Mesendoderm (in vitro differentiated cells): ENCODE results near the gene SLC25A10.

ENCODE experiments used
- DNase-seq: peaks from one replicate; pipeline ENCODE4 v3.0.0; 2013
- H2AK5ac ChIP-seq: 2 replicates; pipeline ENCODE4 v1.6.1; 2013; ENCODE audit warnings: low read length, inconsistent platforms
- H2BK120ac ChIP-seq: 2 replicates; pipeline ENCODE4 v1.6.1; 2013; ENCODE audit warnings: low read depth, mild to moderate bottlenecking, low read length, moderate library complexity, mixed read lengths
- H2BK15ac ChIP-seq: replicated peaks from 2 replicates; pipeline ENCODE4 v1.6.1; 2013; ENCODE audit warnings: low read depth, mild to moderate bottlenecking, moderate library complexity
- H2BK5ac ChIP-seq: 2 replicates; pipeline ENCODE4 v1.6.1; 2013; ENCODE audit warnings: low read length, inconsistent platforms
- H3K18ac ChIP-seq: 2 replicates; pipeline ENCODE4 v1.6.1; 2013; ENCODE audit warnings: mild to moderate bottlenecking, low read length, mixed read lengths
- H3K23ac ChIP-seq: one replicate; pipeline ENCODE4 v1.6.1; 2013; ENCODE audit warnings: low read length
- H3K27ac ChIP-seq: 2 replicates; pipeline ENCODE4 v1.5.1; 2013; ENCODE audit warnings: low read depth, mild to moderate bottlenecking, inconsistent platforms, low read length, moderate library complexity
- H3K27me3 ChIP-seq: 2 replicates; pipeline ENCODE4 v1.6.1; 2013; ENCODE audit warnings: low read length, control low read depth, mild to moderate bottlenecking, inconsistent platforms; ENCODE audit not compliant: insufficient read depth, poor library complexity
- H3K36me3 ChIP-seq: 2 replicates; pipeline ENCODE4 v1.6.1; 2013; ENCODE audit warnings: low read length, inconsistent platforms; ENCODE audit not compliant: control insufficient read depth, insufficient read depth
- H3K4ac ChIP-seq: one replicate; pipeline ENCODE4 v1.6.1; 2013; ENCODE audit warnings: low read depth, mild to moderate bottlenecking, low read length, moderate library complexity
- H3K4me1 ChIP-seq: 2 replicates; pipeline ENCODE4 v1.6.1; 2013; ENCODE audit warnings: low read depth, low read length, inconsistent platforms; ENCODE audit not compliant: control insufficient read depth
- H3K4me2 ChIP-seq: 2 replicates; pipeline ENCODE4 v1.6.1; 2013; ENCODE audit warnings: low read length
- H3K4me3 ChIP-seq: 2 replicates; pipeline ENCODE4 v1.5.1; 2013; ENCODE audit warnings: mild to moderate bottlenecking, low read length
- H3K56ac ChIP-seq: one replicate; pipeline ENCODE4 v1.6.1; 2013; ENCODE audit warnings: low read length
- H3K79me1 ChIP-seq: 2 replicates; pipeline ENCODE4 v1.6.1; 2013; ENCODE audit warnings: low read length, inconsistent platforms
- H3K79me2 ChIP-seq: 2 replicates; pipeline ENCODE4 v1.6.1; 2013; ENCODE audit warnings: mild to moderate bottlenecking, low read length; ENCODE audit not compliant: control insufficient read depth, insufficient read depth
- H3K9ac ChIP-seq: 2 replicates; pipeline ENCODE4 v1.6.1; 2013; ENCODE audit warnings: low read length, inconsistent platforms
- H4K5ac ChIP-seq: one replicate; pipeline ENCODE4 v1.6.1; 2013; ENCODE audit warnings: low read length
- H4K8ac ChIP-seq: one replicate; pipeline ENCODE4 v1.6.1; 2013; ENCODE audit warnings: low read depth, mild to moderate bottlenecking, control low read depth, low read length, moderate library complexity
- WGBS: extraction: QIAGEN DNeasy Blood & Tissue Kit; methylation state at CpG from one replicate; pipeline ENCODE4 v1.1.7; 2013; ENCODE audit warnings: low lambda C conversion rate, missing lambda C conversion rate; ENCODE audit not compliant: insufficient coverage; ENCODE audit errors: extremely low coverage; 5-methylcytosine and 5-hydroxymethylcytosine counted together

The SLC25A10 gene

DNA sequence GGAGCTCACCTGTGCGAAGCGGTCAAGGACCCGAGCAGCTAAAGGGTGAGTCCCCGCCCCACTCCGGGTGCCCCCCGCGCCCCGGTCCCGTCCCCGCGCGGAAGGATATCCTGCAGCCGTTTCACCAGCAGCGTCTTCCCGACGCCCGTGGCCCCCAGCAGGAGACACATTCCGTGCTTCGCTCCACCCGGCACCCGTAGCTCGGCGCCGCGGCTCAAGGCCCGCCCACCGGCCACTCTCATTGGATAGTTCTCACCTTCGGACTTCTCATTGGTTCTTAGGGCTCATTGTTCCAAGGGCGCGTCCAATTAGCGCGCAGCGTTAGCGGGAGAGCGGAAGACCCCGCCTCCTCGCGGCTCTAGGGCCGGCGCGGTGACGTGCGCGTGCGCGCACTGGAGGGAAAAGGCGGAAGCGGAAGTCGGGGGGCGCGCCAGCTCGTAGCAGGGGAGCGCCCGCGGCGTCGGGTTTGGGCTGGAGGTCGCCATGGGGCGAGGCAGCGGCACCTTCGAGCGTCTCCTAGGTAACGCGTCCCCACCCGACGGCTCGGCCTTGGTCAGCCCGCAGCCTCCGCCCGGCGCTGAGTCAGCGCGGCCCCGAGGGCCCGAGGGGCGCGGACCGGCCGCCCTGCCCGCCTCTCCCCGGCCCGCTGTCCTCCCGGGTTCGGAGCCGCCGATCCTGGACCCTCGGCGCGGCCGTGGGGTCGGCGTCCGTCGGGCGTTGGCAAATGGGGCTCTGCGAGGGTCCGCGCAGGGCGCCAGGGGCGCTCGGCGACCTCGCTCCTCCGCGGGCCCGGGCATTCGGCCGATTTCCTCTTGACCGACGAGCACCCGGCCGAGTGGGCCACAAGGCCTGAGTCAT lies 28.3 kb upstream of the SLC25A10 start, which contains the start of the genes ARL16 and HGS:
Gene ARL16, minus strand, starts transcription at position 214 of the 858 bp plus-strand sequence. Its CDS starts 44 bp downstream, at position 170.
Gene HGS, plus strand, starts transcription at position 428 of the 858 bp plus-strand sequence. Its CDS starts 56 bp downstream, at position 484.
- H3K4me1 ChIP-seq: peaks cover 3% of the 10 kb centered on the region
- no peak within 1 kb of the TSS for H3K23ac ChIP-seq
- peaks cover 6% of the 10 kb centered on the region for H3K36me3 ChIP-seq
- no peak within 1 kb of the TSS for H4K8ac ChIP-seq
- no CpG with 5 or more reads among the region's 112 CpGs for WGBS
- no peak within 1 kb of the TSS for H2AK5ac ChIP-seq
- peak within 1 kb of the TSS; percentile 83 for H3K18ac ChIP-seq
- peak within 1 kb of the TSS; percentile 95 for H3K4me3 ChIP-seq
- peak; percentile 100 for DNase-seq
- peak within 1 kb of the TSS; percentile 83 for H3K4ac ChIP-seq
- H3K27me3 ChIP-seq: no peaks in the 10 kb centered on the region
- peak within 1 kb of the TSS; percentile 98 for H3K56ac ChIP-seq
- H2BK5ac ChIP-seq: no peak within 1 kb of the TSS
- H3K79me1 ChIP-seq: peaks cover 17% of the 10 kb centered on the region
- H4K5ac ChIP-seq: no peak within 1 kb of the TSS
- H3K79me2 ChIP-seq: peaks cover 33% of the 10 kb centered on the region
- peak within 1 kb of the TSS; percentile 40 for H2BK120ac ChIP-seq
- peak within 1 kb of the TSS; percentile 39 for H3K27ac ChIP-seq
- H2BK15ac ChIP-seq: no peak within 1 kb of the TSS
- H3K4me2 ChIP-seq: peak within 1 kb of the TSS; percentile 66
- peak within 1 kb of the TSS; percentile 95 for H3K9ac ChIP-seq

DNA sequence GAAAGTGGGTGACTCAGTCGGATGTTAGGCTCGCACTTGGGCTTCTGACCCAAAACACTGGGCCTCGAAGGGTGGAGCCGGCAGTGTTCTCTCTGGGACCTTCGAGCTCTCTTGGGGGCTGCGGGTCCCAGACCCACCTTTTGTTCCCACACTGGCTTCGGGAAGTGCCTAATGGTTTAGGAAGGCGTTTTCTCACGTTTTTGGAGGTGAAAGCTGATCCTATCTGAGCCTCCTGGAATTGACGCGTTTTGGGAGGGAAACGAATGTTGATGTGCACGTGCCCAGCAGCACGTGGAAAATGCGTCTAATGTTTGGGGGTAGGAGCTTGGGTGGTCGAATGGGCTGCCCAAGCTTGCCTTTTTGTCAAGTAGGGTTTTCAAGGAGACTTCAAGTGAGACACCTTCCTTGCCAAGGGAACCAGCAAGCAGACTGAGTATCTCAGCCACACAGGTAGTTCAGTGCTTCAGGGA lies 27.6 kb upstream of the SLC25A10 start:
- Histone ChIP-seq H2BK5ac (no peak overlapping the region), H4K5ac (no peak overlapping the region), H2BK120ac (no peak overlapping the region), H4K8ac (no peak overlapping the region), H3K27ac (peak overlapping the region; percentile 25), H3K36me3 (peaks cover 6% of the 10 kb centered on the region), H3K27me3 (no peaks in the 10 kb centered on the region), H2BK15ac (no peak overlapping the region), H3K4me3 (peak overlapping the region; percentile 79), H3K79me2 (peaks cover 33% of the 10 kb centered on the region), H3K23ac (no peak overlapping the region), H3K4me1 (peaks cover 3% of the 10 kb centered on the region), H3K4me2 (peak overlapping the region; percentile 54), H3K56ac (peak overlapping the region; percentile 92), H3K18ac (peak overlapping the region; percentile 57), H3K9ac (peak overlapping the region; percentile 87), H2AK5ac (no peak overlapping the region), H3K79me1 (peaks cover 18% of the 10 kb centered on the region), H3K4ac (peak overlapping the region; percentile 66)
- WGBS: no CpG with 5 or more reads among the region's 16 CpGs
- peak; percentile 72 for DNase-seq

DNA sequence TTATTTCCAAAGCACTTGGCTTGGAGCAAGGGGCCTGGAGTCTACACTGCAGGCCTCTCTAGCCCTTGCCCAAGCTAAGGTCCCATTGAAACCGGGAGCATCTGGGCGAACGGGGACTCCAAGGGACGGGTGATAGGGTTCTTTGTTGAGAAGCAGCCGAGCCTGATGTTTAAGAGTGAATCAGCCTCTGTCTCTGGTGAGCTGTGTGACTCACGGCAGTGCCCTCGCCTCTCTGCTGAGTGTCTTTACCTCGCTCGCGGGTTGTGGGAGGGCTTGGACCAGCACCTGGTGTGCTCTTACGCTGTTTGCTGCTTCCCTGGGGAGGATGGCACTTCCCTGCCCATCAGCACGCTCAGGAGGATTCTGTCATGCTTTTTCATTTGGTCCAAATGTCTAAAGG lies 27.0 kb upstream of the SLC25A10 start:
- H2BK120ac ChIP-seq: no peak overlapping the region
- H2AK5ac ChIP-seq: no peak overlapping the region
- H3K4me3 ChIP-seq: no peak overlapping the region
- H3K23ac ChIP-seq: no peak overlapping the region
- no peak for DNase-seq
- H3K4me1 ChIP-seq: peaks cover 3% of the 10 kb centered on the region
- H3K4ac ChIP-seq: no peak overlapping the region
- H4K8ac ChIP-seq: no peak overlapping the region
- H3K56ac ChIP-seq: peak overlapping the region; percentile 92
- H3K9ac ChIP-seq: peak overlapping the region; percentile 87
- no peak overlapping the region for H4K5ac ChIP-seq
- peaks cover 18% of the 10 kb centered on the region for H3K79me1 ChIP-seq
- no peak overlapping the region for H2BK5ac ChIP-seq
- no peak overlapping the region for H2BK15ac ChIP-seq
- WGBS: no CpG with 5 or more reads among the region's 12 CpGs
- H3K36me3 ChIP-seq: peaks cover 6% of the 10 kb centered on the region
- no peak overlapping the region for H3K18ac ChIP-seq
- no peaks in the 10 kb centered on the region for H3K27me3 ChIP-seq
- H3K4me2 ChIP-seq: no peak overlapping the region
- H3K27ac ChIP-seq: no peak overlapping the region
- peaks cover 33% of the 10 kb centered on the region for H3K79me2 ChIP-seq

DNA sequence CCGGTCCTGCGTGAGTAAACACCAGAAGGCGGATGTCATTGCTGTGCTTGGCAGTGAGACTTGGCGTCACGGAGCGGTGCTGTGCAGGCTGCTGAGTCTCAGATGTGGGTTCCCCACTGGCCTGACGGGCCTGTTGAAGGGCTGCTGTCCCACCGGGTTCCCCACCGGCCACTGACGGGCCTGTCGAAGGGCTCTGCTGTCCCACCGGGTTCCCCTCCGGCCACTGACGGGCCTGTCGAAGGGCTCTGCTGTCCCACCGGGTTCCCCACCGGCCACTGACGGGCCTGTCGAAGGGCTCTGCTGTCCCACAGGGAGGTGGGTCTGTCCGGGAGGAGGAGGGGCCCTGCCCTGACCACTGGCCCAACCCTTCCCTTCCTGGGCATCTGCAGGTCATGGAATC lies 25.5 kb upstream of the SLC25A10 start:
- H3K79me2 ChIP-seq: peaks cover 32% of the 10 kb centered on the region
- no peaks in the 10 kb centered on the region for H3K27me3 ChIP-seq
- H3K4me3 ChIP-seq: no peak overlapping the region
- H4K8ac ChIP-seq: no peak overlapping the region
- peaks cover 18% of the 10 kb centered on the region for H3K79me1 ChIP-seq
- H3K9ac ChIP-seq: no peak overlapping the region
- no peak overlapping the region for H3K18ac ChIP-seq
- no peak overlapping the region for H4K5ac ChIP-seq
- H3K56ac ChIP-seq: no peak overlapping the region
- no peak for DNase-seq
- no peak overlapping the region for H3K4ac ChIP-seq
- H3K4me1 ChIP-seq: peaks cover 3% of the 10 kb centered on the region
- H3K27ac ChIP-seq: no peak overlapping the region
- H3K36me3 ChIP-seq: peaks cover 7% of the 10 kb centered on the region
- no peak overlapping the region for H2BK5ac ChIP-seq
- WGBS: no CpG with 5 or more reads among the region's 20 CpGs
- no peak overlapping the region for H2BK120ac ChIP-seq
- H3K4me2 ChIP-seq: no peak overlapping the region
- H2BK15ac ChIP-seq: no peak overlapping the region
- no peak overlapping the region for H3K23ac ChIP-seq
- no peak overlapping the region for H2AK5ac ChIP-seq

DNA sequence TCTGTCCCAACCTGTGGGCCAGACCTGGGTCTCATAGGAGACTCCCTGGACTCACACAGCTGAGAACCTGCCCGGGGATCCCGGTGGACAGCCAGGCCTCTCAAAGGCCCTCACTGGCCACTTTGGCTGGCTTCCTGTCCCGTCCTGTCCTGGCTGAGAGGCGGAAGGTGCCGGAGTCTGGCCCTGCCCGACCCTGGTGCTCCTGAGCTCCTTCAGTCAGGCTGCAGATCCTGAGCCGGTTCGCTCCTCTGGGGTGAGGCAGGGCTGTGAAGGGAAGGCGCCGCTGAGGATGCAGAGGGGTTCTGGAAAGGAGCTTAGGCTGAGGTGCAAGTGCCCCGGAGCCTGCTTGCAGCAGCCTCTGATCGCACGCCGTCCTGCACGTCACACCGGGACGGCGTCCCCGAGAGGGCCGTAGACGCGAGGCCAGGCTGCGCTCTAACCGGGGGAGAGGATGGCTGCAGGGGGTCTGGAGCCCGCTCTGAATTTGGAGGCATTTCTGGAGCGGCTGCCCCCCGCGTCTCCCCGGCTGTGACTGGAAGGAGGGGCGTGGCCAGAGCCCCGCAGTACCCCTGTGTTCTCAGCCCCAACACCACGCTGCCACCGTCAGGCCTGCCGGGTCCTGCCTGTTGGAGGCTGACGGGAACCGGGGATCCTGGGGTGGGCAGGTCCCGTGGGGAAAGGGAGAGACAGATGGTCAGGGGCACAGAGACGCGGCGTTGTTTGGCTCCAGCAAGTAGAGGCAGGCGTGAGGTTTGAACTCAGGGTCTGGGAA lies 24.1 kb upstream of the SLC25A10 start:
- peaks cover 3% of the 10 kb centered on the region for H3K4me1 ChIP-seq
- no peak overlapping the region for H4K5ac ChIP-seq
- peaks cover 22% of the 10 kb centered on the region for H3K79me2 ChIP-seq
- H3K23ac ChIP-seq: no peak overlapping the region
- no peak for DNase-seq
- no CpG with 5 or more reads among the region's 41 CpGs for WGBS
- H2BK120ac ChIP-seq: no peak overlapping the region
- no peak overlapping the region for H2BK15ac ChIP-seq
- peaks cover 17% of the 10 kb centered on the region for H3K79me1 ChIP-seq
- H2BK5ac ChIP-seq: no peak overlapping the region
- no peak overlapping the region for H3K4me2 ChIP-seq
- H3K4ac ChIP-seq: no peak overlapping the region
- H3K4me3 ChIP-seq: no peak overlapping the region
- peaks cover 9% of the 10 kb centered on the region for H3K36me3 ChIP-seq
- H3K27me3 ChIP-seq: no peaks in the 10 kb centered on the region
- H3K27ac ChIP-seq: no peak overlapping the region
- H3K9ac ChIP-seq: no peak overlapping the region
- H4K8ac ChIP-seq: no peak overlapping the region
- no peak overlapping the region for H3K56ac ChIP-seq
- no peak overlapping the region for H2AK5ac ChIP-seq
- H3K18ac ChIP-seq: no peak overlapping the region
